CD4-positive, alpha-beta T cell treated with Interleukin-17A for 1 hour (primary cell): Measurements from ENCODE around the gene TMEM97.
A peak's percentile ranks its signal among the peaks of the same experiment; 100 is the strongest.
"Not testable (repeated sequence)": the region's sequence is repeated elsewhere in the genome, so short reads cannot be mapped to it uniquely, and the experiment has no call there.

ENCODE experiments used
- DNase-seq: peaks from one replicate; pipeline ENCODE4 v3.0.0-alpha.2; 2020

The TMEM97 gene

DNA sequence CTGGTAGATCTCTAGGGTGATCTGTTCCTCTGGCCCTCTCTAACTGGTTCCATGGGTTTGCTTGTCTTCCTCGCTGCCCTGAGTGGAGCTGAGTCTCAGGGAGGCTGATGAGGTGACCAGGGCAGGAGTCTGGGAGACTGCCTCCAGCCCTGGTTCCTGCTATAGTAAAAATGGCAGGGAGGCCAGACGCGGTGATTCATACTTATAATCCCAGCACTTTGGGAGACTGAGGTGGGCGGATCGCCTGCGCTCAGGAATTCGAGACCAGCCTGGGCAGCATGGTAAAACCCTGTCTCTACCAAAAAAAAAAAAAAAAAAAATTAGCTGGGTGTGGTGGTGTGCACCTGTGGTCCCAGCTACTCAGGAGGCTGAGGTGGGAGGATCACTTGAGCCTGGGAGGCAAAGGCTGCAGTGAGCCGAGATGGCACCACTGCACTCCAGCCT is 19.8 kb downstream of the TMEM97 start:
- DNase-seq, result not testable (repeated sequence)

- DNase-seq, result no peak
Observed at GRCh38 chr17:28339431-28339830, 20.4 kb downstream of the TMEM97 start.

GRCh38 chr17:28340374-28340773 is 21.4 kb downstream of the TMEM97 start:
- no peak for DNase-seq

DNA sequence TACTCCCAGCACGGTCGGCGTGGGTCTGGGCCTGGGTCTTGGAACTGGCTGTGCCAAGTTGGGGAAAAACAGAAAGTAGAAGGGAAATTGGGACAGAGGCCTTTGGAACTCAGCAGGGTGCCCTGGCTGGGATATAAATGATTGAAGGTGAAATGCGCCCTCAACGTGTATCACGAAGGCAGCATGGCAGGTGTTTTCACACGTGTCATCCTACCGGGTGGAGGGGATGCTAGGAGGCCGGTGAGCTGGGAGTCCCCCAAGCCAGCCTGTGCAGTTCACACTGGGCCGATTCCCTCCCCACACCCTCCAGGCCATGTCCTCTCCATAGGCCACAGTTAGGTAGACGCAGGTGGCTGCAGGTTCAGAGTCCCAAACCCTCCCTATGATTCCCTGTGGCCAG is 22.5 kb downstream of the TMEM97 start:
- no peak for DNase-seq

DNA sequence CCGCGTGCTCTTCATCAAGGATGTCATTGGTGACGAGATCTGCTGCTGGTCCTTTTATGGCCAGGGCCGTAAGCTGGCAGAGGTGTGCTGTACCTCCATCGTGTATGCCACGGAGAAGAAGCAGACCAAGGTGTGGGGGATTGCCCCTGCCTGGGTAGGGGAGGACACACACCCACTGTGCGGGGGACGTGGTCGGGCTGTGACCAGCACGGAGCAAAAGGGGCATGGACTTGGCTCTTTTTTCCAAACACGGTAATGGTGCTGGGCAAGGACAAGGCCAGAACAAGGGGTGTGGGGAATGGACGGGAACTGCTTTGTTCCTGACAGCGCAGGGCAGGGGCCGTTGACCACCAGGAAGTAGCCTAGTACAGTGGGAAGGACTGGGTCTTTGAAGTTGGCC is 23.3 kb downstream of the TMEM97 start:
- DNase-seq, result no peak

DNA sequence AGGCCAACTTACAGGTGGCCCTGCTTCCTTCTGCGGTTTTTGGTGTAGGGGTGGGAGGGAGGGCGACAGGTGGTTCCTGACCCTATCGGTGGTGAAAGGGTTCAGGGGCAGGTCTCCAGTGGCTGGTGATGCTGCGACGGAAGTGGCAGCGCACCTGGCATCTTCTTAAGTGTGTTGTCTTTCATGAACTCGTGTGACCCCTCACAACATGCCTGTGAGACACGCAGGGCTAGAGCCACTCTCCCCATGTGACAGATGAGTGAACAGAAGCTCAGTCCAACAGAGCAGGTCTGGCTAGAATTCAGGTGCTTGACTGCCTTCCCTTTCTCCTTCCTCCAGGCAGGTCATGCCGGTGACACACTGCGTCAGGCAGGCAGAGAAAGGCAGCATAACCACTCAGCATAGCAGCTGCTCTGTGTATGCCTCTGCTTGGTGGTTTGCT is 24.5 kb downstream of the TMEM97 start:
- DNase-seq, result no peak

GRCh38 chr17:28344011-28344410 is 25.0 kb downstream of the TMEM97 start:
- DNase-seq, result no peak

DNA sequence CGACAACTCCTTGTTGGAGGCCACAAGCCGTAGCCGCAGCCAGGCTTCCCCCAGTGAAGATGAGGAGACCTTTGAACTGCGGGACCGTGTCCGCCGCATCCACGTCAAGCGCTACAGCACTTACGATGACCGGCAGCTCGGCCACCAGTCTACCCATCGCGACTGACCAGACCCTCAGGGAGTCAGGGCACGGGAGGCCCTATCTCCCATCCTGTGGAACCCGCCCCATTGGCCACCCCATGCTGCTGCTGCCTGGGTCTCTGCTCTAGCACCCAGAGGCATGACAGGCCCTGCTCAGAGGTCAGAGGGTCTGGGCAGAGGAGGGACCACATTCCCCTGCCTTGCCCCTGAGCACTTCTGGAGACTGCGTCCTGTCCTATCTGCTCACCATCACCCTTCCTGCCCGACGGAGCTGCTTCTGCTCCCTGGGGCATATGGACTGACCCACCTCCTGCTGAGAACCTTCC is 25.5 kb downstream of the TMEM97 start:
- DNase-seq, result no peak

GRCh38 chr17:28345419-28346198 is 26.6 kb downstream of the TMEM97 start:
- no peak for DNase-seq

DNA sequence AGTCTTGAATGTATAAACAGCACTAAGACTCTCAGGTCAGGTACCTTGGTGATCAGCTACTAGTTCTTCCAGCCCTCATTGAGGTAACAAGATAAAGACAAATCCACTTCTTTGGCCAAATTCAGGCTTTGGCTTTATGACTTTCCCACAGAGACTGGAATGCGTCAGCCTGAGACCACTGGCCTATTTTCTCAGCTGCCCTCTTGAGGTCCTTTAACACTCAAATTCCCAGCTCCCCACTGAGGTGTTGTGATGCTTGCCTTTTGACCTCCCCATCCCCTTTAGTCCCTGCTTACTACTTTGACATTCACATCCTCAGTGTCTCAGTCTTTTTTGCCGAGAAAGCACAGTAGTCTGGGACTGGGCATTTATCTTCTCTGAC is 27.2 kb downstream of the TMEM97 start:
- no peak for DNase-seq

DNA sequence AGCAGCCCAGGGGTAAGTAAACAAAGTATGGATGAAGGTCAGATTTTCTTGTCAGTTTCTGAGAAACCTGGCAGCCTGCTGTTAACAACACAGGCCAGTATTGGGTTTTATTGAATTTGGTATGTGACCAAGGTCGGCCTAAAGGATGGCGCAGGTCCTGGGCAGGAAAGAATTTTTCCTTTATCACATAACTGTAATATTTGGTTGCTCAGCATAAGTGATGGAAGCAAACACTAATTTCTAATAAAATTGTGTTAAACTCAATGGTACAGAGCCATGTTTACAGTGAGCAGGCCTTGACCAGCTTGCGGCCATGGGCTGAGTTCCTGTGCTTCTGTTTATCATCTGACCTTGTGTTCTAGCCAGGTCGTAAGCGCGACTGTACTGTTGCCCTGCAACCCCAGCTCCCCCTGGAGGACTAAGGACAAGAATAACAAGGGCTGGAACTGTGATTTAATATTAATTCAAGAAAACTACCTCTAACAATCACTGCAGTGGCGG is 27.8 kb downstream of the TMEM97 start:
- DNase-seq, result no peak

GRCh38 chr17:28347261-28347891 is 28.4 kb downstream of the TMEM97 start:
- no peak for DNase-seq

GRCh38 chr17:28348979-28349378 is 30.0 kb downstream of the TMEM97 start:
- DNase-seq, result no peak

DNA sequence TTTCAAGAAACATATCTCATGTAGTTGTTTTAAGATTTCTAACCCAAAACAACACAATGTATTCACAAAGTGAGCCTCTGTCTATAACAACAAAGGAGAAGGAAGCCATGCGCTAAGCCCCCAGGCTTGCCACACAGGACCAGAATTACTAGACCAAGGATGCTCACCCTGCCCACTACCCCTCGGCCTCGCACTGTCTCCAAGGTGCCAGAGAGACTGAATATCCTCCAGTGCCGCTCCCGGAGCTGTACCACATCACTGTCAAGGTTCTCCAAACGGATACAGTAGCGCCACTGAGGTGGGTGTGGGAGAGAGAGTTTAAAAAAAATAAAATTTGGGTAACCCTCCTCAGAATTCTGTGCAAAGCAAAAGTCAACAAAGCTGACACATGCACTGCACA is 31.3 kb downstream of the TMEM97 start:
- DNase-seq, result no peak

GRCh38 chr17:28357061-28357900 is 38.3 kb downstream of the TMEM97 start, which contains the start of gene POLDIP2:
Gene POLDIP2 (minus strand): TSS chr17:28357527. CDS start chr17:28357448, 79 bp downstream.
- peak; percentile 97 for DNase-seq

DNA sequence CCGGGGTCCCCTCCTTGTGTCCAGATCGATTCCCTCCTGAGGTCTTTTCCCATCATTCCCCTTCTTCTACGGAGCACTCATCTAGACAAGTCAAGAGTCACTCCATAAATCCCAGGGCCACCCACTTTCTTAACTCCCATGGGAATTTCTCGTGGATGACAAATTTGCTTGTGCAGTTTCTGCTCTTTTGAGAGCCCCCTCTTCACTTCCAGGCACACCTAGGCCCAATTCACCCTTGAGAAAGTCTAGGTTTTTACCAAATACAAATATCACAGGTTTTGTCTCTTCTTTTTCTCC is 38.8 kb downstream of the TMEM97 start:
- no peak for DNase-seq

DNA sequence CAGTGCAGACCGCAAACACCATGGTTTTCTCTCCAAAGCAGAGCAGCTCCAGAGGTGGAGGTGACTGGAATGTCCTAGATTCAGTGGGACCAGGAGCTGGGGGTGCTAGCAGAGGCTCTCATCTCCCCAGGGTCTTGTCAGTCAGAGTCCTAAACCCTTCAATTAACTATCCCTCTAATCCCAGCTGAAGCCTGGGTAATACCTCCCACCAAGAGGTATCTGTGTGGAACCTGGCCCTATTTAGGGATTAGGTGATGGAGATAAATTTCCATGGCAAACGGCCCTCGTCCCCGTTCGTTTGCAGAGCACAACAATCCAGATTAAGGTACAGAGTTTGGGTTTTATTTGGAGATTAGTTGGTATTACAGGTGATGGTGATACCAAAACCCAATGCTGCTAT is 44.2 kb downstream of the TMEM97 start:
- no peak for DNase-seq

- no peak for DNase-seq
Observed at GRCh38 chr17:28363776-28364650, 45.0 kb downstream of the TMEM97 start.

DNA sequence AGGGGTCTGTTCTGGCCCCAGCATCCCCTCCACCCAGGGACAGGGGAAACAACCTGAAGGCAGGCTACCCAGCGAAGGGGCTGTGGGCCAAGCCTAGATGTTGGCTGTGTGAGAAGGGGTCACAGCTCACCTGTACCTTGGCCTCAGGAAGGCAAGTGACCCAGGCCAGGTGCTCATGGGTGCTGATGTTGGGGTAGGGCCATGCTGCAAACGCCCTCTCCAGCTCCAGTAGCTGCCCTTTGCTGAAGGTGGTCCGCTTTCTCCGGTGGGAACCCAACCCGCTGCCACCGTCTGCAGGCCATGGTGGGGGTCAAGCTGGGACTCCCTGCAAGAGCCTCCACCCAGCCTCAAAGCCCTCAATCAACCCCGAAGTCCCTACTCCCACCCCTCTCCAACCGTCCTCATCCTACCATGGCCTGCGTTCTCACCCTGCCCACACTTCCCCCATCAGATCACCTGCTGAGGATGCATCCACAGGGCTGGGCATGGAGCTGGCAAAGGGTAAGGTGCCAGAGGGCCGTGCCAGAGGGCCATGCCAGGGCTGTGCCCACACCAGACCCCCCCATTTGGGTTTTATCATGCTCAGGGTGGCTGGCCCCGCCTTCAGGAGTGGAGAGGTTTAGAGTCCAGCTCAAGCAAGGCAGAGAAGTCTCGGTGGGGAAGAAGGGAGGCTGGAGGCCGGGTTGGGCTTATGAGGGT is 45.8 kb downstream of the TMEM97 start, which contains the start of gene SEBOX:
Gene SEBOX, minus strand, starts transcription at position 535 of the 699 bp plus-strand sequence. Its CDS starts 48 bp downstream, at position 487.
- no peak for DNase-seq

DNA sequence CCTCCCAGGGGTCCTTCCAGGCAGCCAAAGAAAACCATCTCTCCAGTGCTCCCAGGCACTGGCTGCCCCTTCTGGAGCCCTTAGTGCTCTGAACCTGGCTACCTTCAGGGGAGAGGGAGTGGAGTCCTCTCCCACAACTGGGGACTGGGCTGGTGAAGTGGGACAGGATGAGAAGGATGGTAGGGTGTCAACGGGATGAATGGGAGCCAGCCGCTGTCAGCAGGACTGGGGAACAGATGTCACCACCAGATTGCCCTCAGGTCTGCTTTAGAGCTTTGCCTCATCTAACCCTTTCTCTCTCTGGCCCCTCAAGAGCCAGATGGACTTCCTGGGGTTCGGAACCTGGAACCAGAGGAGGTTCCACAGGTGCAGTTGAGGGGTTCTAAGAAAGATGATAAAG is 46.5 kb downstream of the TMEM97 start:
- no peak for DNase-seq

- no peak for DNase-seq
Observed at GRCh38 chr17:28366605-28367004, 47.6 kb downstream of the TMEM97 start.
